ENCODE data around the gene CEP97.
A peak's percentile ranks its signal among the peaks of the same experiment; 100 is the strongest.

The CEP97 gene

GRCh38 chr3:101780661-101781060 lies 56.2 kb downstream of the CEP97 start:
- Histone ChIP-seq H3K36me3 (ENCODE audit: control insufficient read depth in 2 of 2, insufficient read depth in 1 of 2, low read length in 2 of 2) (peaks cover 14 to 31% of the 10 kb centered on the region in 2 experiments), H3K9me3 (ENCODE audit: control insufficient read depth, insufficient read depth, low read depth, low read length) (no peaks in the 10 kb centered on the region), H3K4me3 (ENCODE audit: low read depth, low read length) (no peak overlapping the region), H3K27ac (ENCODE audit: extremely low read depth, low read depth, low read length) (no peak overlapping the region; the same call in 1 of the 2 replicates), H3K4me1 (ENCODE audit: control insufficient read depth, insufficient read depth, low read length) (0 out of 2 replicates have a peak, but pooled peaks cover 2% of the 10 kb centered on the region)
- ChIA-PET CTCF (interaction anchor here (0.7 kb wide), 1 partner anchor 446 kb away, joined by 3 read pairs; no protein-coding TSS in a partner anchor), POLR2A (no interaction called here)
- TF ChIP-seq ZSCAN30 (tag by site-specific recombination; IDR thresholded peaks at IDR 0.05) (peak; percentile 62; the same call in 1 of the 2 replicates), ZNF664 (tag by site-specific recombination; IDR thresholded peaks at IDR 0.05) (no peak), ZNF692 (tag by site-specific recombination; IDR thresholded peaks at IDR 0.05) (0 out of 2 replicates have a peak, but pooled peaks have one; percentile 34), ZNF558 (tag by site-specific recombination; IDR thresholded peaks at IDR 0.05) (peak; percentile 94), ZNF202 (tag by site-specific recombination; IDR thresholded peaks at IDR 0.05; ENCODE audit: borderline replicate concordance) (no peak), ZNF335 (tag by site-specific recombination; conservative IDR thresholded peaks at IDR 0.05) (peak; percentile 8; the same call in 1 of the 2 replicates)

GRCh38 chr3:101781166-101781565 lies 56.8 kb downstream of the CEP97 start:
- H3K27ac ChIP-seq (ENCODE audit: extremely low read depth, low read depth, low read length) = no peak overlapping the region
- H3K9me3 ChIP-seq (ENCODE audit: control insufficient read depth, insufficient read depth, low read depth, low read length) = no peaks in the 10 kb centered on the region
- ChIA-PET CTCF (interaction anchor here (0.7 to 1.0 kb wide), 2 partner anchors 444 to 445 kb away, joined by 3 read pairs; no protein-coding TSS in a partner anchor), POLR2A (no interaction called here)
- TF ChIP-seq WT1 (tag by site-specific recombination; IDR thresholded peaks at IDR 0.05) (no peak), KLF9 (tag by site-specific recombination; IDR thresholded peaks at IDR 0.05; ENCODE audit: low read depth) (no peak), ZNF426 (tag by site-specific recombination; IDR thresholded peaks at IDR 0.05) (no peak), MEIS1 (CRISPR knock-in tag; IDR thresholded peaks at IDR 0.05; ENCODE audit: borderline replicate concordance) (no peak), ZNF324 (tag by site-specific recombination; IDR thresholded peaks at IDR 0.05) (no peak)
- H3K4me1 ChIP-seq (ENCODE audit: control insufficient read depth, insufficient read depth, low read length) = 0 out of 2 replicates have a peak, but pooled peaks cover 2% of the 10 kb centered on the region
- H3K36me3 ChIP-seq (ENCODE audit: control insufficient read depth in 2 of 2, insufficient read depth in 1 of 2, low read length in 2 of 2) = peaks cover 14 to 36% of the 10 kb centered on the region in 2 experiments
- no peak overlapping the region for H3K4me3 ChIP-seq (ENCODE audit: low read depth, low read length)

GRCh38 chr3:101784855-101785613 lies 60.6 kb downstream of the CEP97 start:
- POLR2A ChIA-PET = no interaction called here
- CTCF ChIA-PET = interaction anchor here (0.8 kb wide), 1 partner anchor 18 kb away, joined by 4 read pairs; no protein-coding TSS in a partner anchor
- Histone ChIP-seq H3K36me3 (ENCODE audit: control insufficient read depth in 2 of 2, insufficient read depth in 1 of 2, low read length in 2 of 2) (peaks cover 28 to 73% of the 10 kb centered on the region in 2 experiments), H3K4me3 (ENCODE audit: low read depth, low read length) (no peak overlapping the region), H3K9me3 (ENCODE audit: control insufficient read depth, insufficient read depth, low read depth, low read length) (no peaks in the 10 kb centered on the region), H3K4me1 (ENCODE audit: control insufficient read depth, insufficient read depth, low read length) (0 out of 2 replicates have a peak, but pooled peaks cover 2% of the 10 kb centered on the region), H3K27ac (ENCODE audit: extremely low read depth, low read depth, low read length) (no peak overlapping the region)
- TF ChIP-seq ZNF704 (tag by site-specific recombination; IDR thresholded peaks at IDR 0.05) (no peak), AEBP2 (tag by site-specific recombination; IDR thresholded peaks at IDR 0.05; ENCODE audit: borderline replicate concordance) (no peak), ZNF23 (tag by site-specific recombination; IDR thresholded peaks at IDR 0.05; ENCODE audit: borderline replicate concordance) (no peak), INSM2 (tag by site-specific recombination; IDR thresholded peaks at IDR 0.05) (no peak), ZBTB7A (tag by site-specific recombination; IDR thresholded peaks at IDR 0.05; ENCODE audit: low read depth) (no peak), ZNF600 (tag by site-specific recombination; IDR thresholded peaks at IDR 0.05) (no peak), KLF16 (tag by site-specific recombination; IDR thresholded peaks at IDR 0.05) (no peak), ZSCAN4 (tag by site-specific recombination; IDR thresholded peaks at IDR 0.05) (no peak), ZNF354C (tag by site-specific recombination; IDR thresholded peaks at IDR 0.05; ENCODE audit: borderline replicate concordance, low read depth) (no peak), KLF9 (tag by site-specific recombination; IDR thresholded peaks at IDR 0.05; ENCODE audit: low read depth) (no peak), KLF10 (tag by site-specific recombination; IDR thresholded peaks at IDR 0.05) (no peak), ZNF184 (tag by site-specific recombination; IDR thresholded peaks at IDR 0.05) (no peak)

Measured in HEK293 (cell line).